T-helper 2 cell treated with Interferon-gamma antibody and Interleukin-4, amounts not matched to agents 100 ng/mL and 5 ng/mL, for 36 hours (primary cell): ENCODE data around the gene SEMA4C. TPM values are rescaled to one million over a fixed set of nuclear protein-coding genes. Genes with fewer than 3 reads are reported as not detected.

Experiments
- intact Hi-C: fragments of 100-400 bp; cut with micrococcal nuclease; formaldehyde crosslinking; loops from one replicate; pipeline ENCODE4 v1.15.1; 2023
- total RNA-seq: library from RNA; stranded (reverse); gene quantifications from 2 replicates; pipeline ENCODE4 v1.2.3, GENCODE V29; 2022

Gene SEMA4C
- total RNA-seq, 1 donor from 2014 or later, result 27.4 TPM

DNA sequence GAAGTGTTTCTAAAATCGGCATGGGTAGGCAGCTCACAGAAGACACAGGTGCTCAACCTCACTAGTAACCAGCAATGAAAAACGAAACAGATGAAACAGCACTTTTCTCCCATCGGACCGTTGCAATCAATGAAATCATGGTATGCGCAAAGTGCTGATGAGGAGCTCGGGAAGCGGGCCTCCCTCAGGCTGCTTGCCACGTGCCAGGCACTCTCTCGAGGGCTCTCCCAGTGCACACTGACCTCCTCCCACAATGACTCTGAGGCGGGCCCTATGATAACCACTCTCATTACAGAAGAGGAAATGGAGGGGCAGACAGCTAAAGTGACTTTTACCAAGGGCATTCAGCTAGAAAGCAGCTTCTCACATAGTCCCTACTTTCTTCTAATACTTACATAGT lies 22.3 kb downstream of the SEMA4C start:
- intact Hi-C loops, result no loop called here

DNA sequence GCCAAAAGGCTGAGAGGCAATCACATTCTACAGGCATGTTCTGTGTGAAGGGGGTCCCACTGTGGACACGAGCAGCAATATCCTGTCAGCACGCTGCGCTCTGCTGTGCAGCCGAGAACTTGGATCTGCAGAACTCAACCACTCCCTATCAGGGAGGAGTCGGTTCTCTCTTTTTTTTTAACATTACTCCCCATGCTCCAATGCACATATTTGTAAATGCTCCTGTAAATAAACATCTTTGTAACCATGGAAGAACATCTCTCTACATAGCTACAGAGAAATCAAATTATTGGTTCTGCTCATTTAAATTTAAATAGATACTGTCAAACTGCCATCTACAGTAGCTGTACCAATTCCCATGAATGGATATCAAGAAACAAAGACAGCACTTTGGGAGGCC lies 23.1 kb downstream of the SEMA4C start:
- intact Hi-C loops, result no loop called here

- intact Hi-C loops, result no loop called here
Observed at GRCh38 chr2:96844405-96844808, 25.5 kb downstream of the SEMA4C start.

GRCh38 chr2:96843538-96844268 lies 26.2 kb downstream of the SEMA4C start, which contains the start of gene ANKRD23:
Gene ANKRD23 (minus strand): TSS chr2:96844021. CDS start chr2:96843992, 29 bp downstream.
- intact Hi-C loops, result no loop called here

- intact Hi-C loops, result no loop called here
Observed at GRCh38 chr2:96842600-96842999, 27.3 kb downstream of the SEMA4C start.

- intact Hi-C loops, result no loop called here
Observed at GRCh38 chr2:96841701-96842495, 28.0 kb downstream of the SEMA4C start.

DNA sequence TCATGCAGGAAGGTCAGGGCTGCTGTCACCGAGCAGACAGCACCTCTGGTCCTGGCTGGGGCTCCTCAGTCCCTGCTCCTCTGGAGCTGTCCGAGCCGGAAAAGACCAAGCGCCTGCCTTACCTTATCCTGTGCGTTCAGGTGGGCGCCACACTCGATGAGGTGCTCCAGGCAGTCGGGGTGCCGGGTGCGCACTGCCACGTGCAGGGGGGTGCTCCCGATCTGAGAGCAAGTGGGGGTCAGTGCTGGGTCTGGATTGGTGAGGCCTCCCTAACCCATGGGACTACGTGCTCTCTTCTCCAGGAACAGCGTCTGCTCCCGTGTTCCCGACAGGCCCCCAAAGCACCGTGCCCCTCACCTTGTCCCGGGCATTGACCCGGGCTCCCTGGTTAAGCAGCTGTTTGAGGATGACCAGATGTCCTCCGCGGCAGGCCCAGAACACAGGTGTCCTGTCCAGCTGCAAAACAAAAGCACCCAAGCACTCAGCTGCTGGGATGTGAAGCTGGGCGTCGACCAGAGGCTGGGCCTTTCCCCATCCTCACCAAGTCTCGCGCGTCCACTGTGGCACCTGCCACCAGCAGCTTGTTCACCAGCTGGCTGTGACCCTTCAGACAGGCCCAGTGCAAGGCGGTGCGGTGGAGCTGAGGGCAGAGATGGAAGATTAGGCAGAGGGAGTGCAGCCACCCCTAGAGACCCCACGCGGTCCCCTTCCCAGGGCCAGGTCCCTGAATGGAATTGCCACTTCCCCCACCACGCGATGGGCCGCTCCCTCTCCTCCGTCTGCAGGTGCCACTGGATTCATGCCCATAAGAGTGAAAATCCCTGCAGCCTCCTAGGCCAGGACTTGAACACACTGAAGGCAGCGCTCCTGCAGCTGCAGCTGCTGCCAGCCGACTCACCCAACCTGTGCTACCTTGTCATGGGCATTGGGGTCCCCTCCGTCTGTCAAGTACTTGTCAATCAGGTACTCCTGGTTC lies 29.7 kb downstream of the SEMA4C start:
- intact Hi-C loops, result loop anchor here (1.0 kb wide), 1 partner anchor 24 kb away; the partner anchor contains the start of gene CNNM3

GRCh38 chr2:96839293-96839874 lies 30.5 kb downstream of the SEMA4C start:
- intact Hi-C loops, result loop anchor here (1.0 kb wide), 1 partner anchor 23 kb away; the partner anchor contains the start of gene CNNM3

DNA sequence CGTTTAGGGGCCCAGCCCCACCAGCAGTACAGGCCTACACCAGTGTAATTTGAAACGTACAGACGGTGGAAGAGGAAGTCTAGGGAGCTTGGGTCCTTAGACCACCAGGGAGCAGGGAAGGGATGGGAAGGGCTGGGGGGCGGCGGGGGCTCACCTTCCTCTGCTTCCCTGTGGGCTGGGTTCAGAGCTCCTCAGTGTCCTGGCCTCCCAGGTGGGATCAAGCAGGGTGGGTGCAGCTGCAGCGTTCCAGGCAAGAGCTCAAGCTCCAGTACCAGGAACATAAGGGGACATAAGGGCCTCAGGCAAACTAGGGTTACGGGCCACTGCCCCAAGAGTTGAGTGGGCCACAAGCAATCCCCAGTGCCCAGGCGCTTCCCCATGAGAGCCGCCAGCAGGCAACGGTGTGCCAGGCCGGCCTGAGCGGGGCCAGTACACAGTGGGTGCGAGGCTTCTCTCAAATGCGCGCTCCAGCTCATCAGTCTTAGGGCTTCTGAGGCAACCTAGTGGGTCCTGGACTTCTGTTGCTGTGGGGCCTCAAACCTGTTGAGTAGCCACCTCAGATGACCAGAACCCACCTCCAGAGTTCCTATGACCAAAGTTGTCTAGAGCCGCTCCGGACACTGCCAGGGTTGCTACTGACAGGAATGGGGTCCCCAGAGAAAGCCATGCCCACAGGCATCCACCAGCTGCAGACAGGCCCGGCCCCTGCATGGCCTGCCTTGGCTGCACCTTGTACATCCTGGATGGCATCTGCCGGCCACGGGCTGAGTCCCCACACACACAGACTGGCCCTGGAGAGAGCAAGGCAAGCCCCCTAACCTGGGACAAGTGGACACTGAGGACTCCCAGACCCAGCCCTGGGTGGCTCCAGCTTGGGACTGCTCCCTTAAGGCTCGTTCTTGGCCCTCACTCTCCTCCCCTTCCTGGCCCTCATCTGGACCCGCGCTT lies 31.3 kb downstream of the SEMA4C start:
- intact Hi-C loops, result loop anchor here (1.0 kb wide), 1 partner anchor 22 kb away; the partner anchor contains the start of gene CNNM3

- intact Hi-C loops, result no loop called here
Observed at GRCh38 chr2:96837575-96837974, 32.3 kb downstream of the SEMA4C start.

GRCh38 chr2:96835830-96836229 lies 34.0 kb downstream of the SEMA4C start:
- intact Hi-C loops, result no loop called here

- intact Hi-C loops, result no loop called here
Observed at GRCh38 chr2:96832754-96833507, 36.9 kb downstream of the SEMA4C start.

GRCh38 chr2:96832408-96832753 lies 37.5 kb downstream of the SEMA4C start:
- intact Hi-C loops, result no loop called here

- intact Hi-C loops, result no loop called here
Observed at GRCh38 chr2:96831679-96832078, 38.2 kb downstream of the SEMA4C start.

DNA sequence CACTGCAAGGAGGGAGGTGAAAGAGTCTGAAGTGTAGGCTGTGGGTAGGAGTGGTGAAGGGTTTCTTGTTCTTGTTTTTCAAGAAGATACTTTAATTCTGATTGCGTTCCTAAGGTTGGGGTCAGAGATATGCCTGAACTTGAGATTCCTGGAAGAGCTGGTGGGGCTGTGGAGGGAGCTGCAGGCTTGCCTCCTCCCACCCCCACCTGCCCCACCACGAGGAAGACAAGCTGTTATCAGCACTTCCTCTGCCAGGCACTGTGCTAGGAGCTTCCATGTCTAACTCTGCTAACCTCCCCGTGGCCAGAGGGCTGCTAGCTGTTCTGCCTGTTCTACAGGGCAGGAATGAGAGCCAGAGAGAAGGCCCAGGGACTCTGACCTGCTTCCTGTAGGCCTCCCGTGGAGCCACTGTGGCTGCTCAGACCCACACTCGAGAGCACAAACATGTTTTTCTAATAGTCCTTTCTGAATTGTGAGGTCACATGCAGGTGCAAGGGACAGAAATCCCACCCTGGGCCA lies 39.8 kb downstream of the SEMA4C start:
- intact Hi-C loops, result no loop called here

- intact Hi-C loops, result no loop called here
Observed at GRCh38 chr2:96828874-96829273, 41.0 kb downstream of the SEMA4C start.

DNA sequence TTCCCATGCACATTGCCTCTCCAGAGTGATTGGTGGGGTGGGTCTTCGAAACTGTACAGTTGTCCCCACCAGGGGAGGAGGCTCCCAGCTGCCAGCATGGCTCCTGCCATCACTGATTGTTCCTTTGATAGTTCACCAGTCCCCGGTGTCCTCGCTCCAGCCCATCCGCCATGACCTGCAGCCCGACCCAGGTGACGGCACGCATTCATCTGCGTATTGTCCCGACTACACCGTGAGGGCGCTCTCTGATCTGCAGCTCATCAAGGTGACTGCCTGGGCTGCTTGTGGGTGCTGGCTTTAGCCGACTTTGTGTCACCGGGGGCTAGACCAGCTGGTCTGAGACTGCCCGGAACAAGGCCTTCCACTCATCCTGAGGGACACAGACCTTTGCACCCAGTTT lies 41.4 kb downstream of the SEMA4C start:
- intact Hi-C loops, result no loop called here

- intact Hi-C loops, result no loop called here
Observed at GRCh38 chr2:96826546-96827278, 43.2 kb downstream of the SEMA4C start.
